HG02973 (cell line): ENCODE results near the gene GTF2A1.
"Not testable (repeated sequence)": the region's sequence is repeated elsewhere in the genome, so short reads cannot be mapped to it uniquely, and the experiment has no call there.

ENCODE experiments used
- ATAC-seq: cut with Tn5 transposase; IDR thresholded peaks from one replicate; pipeline ENCODE4 v1.9.1; 2021; ENCODE audit warnings: moderate library complexity; ENCODE audit not compliant: unreplicated experiment

The GTF2A1 gene

GRCh38 chr14:81220830-81221578 lies at the start of gene GTF2A1:
TSS of gene GTF2A1 (minus strand) at chr14:81220959. CDS start at chr14:81220518, 441 bp downstream.
- peak; percentile 71 for ATAC-seq

DNA sequence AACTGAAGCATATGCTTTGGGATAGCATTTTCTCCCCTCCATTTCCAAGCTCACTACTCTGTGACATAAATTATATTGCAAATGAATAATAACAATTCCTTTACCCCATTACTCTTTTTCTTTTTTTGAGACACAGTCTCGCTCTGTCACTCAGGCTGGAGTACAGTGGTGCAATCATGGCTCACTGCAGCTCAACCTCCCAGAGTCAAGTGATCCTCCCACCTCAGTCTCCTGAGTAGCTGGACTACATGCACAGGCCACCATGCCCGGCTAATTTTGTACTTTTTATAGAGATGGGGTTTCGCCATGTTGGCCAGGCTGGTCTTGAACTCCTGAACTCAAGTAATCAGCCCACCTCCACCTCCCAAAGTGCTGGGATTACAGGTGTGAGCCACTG lies 49.2 kb upstream of the GTF2A1 start:
- no peak for ATAC-seq

GRCh38 chr14:81269100-81269978 lies 48.6 kb upstream of the GTF2A1 start:
- ATAC-seq: peak; percentile 71

DNA sequence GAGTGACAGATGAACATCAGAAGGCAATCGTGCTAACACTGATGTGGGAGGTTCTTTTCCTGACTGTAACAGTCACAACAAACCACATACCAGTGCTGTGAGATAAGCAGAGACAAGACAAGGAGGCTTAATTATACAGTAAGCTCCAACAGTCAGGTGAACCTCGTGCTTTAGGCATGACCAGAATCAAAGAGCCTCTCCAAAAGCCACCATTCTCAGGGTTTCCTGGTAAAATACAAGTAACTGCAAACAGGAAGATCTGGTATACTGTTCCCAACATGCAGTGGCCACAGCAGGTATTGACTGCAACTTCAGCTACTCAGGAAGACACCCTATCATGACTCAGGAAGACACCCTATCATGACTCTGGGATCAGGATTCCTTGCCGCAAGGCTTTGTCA lies 47.3 kb upstream of the GTF2A1 start:
- no peak for ATAC-seq

DNA sequence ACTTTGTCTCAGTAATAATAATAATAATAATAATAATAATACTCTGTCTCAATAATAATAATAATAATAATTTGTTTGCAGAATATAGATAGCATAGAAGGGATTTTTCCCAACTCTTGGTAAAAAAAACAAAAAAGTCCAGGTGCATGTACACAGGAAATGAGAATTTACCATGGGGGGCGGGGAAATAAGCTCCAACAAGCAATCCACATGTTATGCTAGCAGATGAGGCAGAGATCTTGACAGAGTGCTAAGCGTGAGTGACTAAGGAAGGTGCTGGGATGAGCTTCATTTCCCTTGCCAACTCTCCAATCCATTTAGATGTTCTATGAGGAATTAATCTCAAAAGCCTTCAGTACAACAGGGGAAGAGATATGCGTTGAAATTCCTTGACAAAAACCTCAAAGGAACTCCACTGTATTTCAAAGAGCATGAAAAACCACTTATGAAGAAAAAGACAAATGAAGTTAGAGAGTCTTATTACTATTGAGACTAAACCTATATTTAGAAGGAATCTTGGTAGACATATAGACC lies 44.9 kb upstream of the GTF2A1 start:
- no peak for ATAC-seq

GRCh38 chr14:81264671-81265070 lies 43.9 kb upstream of the GTF2A1 start:
- no peak for ATAC-seq

DNA sequence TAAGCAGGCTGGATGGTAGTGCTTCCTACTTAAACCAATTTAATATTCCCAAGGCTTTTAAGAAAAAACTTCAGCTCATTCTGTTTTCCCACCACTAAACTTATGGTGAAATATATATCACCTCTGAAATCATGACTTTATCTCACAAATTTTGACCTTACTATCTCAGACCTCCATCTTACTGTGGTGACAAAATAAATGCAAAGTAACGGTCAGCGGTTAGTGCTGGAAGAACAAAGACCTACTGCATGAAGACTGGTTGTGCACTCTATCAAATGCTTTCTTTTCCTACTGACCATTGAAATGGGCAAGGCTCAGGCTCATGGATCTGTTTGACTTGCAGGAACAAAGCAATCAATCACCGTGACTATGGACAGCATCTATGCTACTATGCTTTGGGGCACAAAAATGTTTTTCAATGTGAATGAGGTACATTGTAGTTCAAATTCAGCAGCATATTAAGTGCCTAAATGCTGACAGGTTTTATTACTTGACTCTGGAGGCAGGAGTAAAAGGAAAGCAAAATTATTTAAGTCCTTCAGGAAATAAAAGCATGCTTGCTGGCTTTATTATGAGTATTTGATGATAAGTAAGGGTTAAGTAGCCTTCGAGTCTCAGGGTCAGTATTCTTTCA lies 43.1 kb upstream of the GTF2A1 start:
- ATAC-seq: no peak

DNA sequence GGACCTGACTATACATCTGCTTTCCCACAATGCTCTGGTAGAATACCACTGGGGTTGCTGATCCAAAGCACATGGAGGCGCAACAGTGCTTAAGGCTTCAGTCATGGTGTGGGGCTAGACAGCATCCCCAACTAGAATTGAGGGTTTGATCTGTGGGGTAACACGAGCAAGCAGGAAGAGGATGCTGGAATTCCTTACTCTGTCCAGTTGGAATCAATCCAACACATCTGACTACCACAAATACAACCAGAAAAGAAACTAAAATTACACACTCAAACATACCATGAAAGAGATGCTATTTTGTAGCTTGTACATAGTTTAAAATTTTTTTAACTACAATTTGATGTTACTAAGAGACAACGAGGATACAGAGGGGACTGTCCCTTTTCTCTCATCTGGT lies 40.4 kb upstream of the GTF2A1 start:
- no peak for ATAC-seq

GRCh38 chr14:81260732-81261131 lies 40.0 kb upstream of the GTF2A1 start:
- ATAC-seq: no peak

GRCh38 chr14:81256289-81256960 lies 35.7 kb upstream of the GTF2A1 start:
- ATAC-seq: peak; percentile 51

- no peak for ATAC-seq
Measured at GRCh38 chr14:81252278-81252677, 31.5 kb upstream of the GTF2A1 start.

DNA sequence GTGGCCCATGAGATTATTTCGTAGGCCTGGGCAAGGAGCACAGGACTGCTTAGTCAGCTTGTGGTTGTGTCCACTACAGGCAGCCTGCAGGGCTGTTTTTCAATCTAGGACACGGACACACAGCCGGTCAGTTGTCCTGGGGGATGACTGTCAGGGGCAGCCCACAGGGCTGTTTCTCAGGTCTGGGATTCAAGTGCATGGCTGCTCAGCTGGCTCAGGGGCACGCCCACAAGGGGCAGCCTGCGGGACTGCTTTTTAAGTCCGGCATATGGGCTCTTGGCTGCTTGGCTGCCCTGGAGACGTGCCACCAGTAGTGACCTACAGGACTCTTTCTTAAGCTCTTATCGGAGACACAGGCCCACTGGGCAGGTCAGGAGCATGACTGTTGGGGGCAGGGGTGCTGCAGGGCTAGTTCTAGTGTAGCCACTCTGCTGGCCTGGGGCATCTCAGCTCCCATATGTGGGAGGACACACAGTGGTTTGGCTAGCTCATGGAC lies 26.6 kb upstream of the GTF2A1 start:
- ATAC-seq: no peak

DNA sequence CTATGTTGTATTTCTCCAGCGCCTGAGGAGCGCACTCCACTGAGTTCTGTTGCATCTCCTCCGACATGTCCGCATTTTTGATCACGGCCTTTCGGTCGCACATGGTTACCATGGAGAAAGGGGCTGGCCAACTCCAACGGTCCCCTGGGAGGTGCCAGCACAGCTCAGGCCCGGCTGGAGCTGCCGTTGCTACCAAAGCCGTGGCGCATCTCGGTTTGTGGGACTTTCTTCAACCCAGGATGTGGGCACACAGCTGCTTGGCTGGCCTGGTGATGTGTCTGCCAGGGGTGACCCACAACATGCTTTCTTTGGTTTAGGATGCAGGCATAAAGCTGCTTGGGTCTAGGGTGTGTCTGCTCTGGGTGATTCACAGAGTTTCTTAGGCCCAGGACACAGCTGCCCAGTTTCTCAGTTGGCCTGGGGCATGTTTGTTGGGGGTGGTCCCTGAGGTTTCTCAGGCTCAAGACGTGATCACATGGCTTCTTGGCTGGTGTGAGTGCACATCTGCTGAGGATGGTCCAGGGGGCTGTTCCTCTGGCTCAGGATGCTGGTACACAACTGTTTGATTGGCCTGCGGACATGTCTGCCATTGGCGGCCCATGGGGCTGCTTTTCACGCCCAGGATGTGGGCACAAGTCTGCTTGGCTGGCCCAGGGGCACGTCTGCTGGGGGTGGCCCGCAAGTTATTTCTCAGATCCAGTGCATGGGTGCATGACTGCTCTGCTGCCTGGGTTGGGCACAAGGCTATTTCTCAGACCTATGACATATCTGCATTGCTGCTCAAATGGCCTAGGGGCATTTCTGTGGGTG lies 25.9 kb upstream of the GTF2A1 start:
- no peak for ATAC-seq

GRCh38 chr14:81245771-81246170 lies 25.0 kb upstream of the GTF2A1 start:
- ATAC-seq: no peak

- ATAC-seq: not testable (repeated sequence)
Measured at GRCh38 chr14:81244431-81244830, 23.7 kb upstream of the GTF2A1 start.

DNA sequence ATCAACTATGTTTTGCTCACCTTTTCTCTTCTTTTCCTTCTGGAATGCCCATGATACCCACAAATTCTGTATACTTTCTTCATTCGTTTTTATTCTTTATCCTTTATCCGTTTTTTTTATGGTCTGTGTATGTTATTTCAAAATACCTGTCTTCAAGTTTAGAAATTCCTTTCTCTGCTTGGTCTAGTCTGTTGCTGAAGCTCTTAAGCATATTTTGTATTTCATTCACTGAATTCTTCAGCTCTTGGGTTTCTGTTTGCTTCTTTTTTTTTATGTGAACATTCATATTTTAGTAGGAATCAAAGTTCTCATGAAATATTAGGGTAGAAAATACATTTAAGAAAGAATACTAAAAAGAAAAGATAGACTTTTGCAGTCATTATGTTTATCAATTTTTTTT lies 22.7 kb upstream of the GTF2A1 start:
- no peak for ATAC-seq

DNA sequence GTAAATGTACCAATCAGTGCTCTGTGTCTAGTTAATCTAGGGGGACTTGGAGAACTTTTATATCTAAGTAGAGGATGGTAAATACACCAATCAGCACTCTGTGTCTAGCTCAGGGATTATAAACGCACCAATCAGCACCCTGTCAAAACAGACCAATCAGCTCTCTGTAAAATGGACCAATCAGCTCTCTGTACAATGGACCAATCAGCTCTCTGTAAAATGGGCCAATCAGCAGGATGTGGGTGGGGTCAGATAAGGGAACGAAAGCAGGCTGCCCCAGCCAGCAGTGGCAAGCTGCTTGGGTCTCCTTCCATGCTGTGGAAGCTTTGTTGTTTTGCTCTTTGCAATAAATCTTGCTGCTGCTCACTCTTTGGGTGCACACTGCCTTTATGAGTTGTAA lies 16.1 kb upstream of the GTF2A1 start:
- not testable (repeated sequence) for ATAC-seq

- no peak for ATAC-seq
Measured at GRCh38 chr14:81236138-81236537, 15.4 kb upstream of the GTF2A1 start.

- peak; percentile 60 for ATAC-seq
Measured at GRCh38 chr14:81235096-81235495, 14.3 kb upstream of the GTF2A1 start.

DNA sequence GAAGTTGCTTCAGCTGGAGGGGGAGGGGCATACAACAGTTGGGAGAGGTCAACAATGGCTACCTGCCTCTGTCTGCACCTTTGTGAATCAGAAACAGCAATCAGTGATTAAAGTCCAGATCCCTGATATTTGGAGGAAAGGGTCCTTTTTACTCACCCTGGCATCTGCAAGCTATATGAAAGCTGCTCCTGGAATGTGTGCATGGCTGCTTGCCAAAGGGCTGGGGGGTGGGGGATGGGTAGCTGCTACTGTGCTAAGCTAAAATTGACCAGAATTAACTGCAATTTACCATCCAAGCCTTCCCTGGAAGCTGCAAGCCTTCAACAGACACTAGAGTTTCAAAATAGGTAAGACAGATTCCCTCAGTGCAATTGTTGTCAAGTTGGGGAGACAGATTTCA lies 13.5 kb upstream of the GTF2A1 start:
- ATAC-seq: no peak
